ENCODE results near the gene ATP6V1A.
"Not testable (repeated sequence)": the region's sequence is repeated elsewhere in the genome, so short reads cannot be mapped to it uniquely, and the experiment has no call there.

ATP6V1A gene

DNA sequence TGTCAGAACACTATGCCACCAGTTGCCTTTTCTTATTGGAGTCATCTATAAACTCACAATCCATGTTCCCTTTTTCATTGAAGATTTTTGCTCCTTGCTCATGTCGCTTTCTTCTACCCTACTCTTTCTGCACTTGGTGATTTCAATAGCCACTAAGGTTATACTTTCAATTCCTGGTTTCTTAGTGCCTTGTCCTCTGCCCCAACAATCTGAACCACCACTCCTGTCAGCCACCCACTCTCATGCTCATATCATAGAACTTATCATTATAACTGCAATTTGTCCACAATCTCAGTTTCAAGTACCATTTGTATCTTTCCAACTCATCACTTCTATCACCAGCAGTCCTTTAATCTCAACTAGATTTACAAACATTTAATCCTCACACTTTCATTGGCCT, 81.8 kb downstream of the ATP6V1A start:
- DNase-seq (ENCODE audit: low read depth): no peak

DNA sequence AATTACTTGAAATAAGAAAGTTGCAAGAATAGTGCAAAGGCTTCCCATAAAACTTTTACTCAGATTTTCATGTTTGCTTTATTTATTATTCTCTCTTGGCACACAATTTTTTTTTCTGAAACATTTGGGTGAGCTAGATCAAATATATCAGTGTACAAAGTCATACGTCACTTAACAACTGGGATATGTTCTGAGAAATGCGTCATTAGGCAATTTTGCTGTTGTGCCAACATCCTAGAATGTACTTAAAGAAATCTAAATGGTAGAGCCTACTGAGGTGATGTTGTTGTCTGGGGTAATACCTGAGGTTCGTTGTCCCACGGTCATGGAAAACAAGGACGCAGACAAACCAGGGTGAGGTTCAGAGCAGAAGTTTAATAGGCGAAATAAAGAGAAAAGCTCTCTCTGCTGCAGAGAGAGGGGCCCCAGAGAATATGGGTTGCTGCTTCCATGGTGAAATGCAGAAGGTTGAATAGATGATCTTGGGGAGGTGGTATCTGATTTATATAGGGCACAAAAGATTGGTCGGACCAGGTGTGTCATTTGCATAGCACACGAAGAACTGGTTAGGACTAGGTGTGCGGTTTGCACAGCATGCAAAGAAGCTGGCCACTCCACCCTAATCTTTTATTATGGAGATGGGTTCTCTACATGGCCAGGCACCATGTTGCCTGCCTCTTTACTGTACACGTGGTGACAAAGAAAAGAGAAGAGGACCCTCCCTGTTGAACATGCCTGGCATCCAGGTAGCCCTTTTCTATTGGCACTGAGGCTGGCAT, 82.9 kb downstream of the ATP6V1A start:
- DNase-seq (ENCODE audit: low read depth): no peak

- no peak for DNase-seq (ENCODE audit: low read depth)
Observed at GRCh38 chr3:113831103-113831355, 84.2 kb downstream of the ATP6V1A start.

- no peak for DNase-seq (ENCODE audit: low read depth)
Observed at GRCh38 chr3:113832477-113833164, 85.8 kb downstream of the ATP6V1A start.

GRCh38 chr3:113834983-113835382, 88.1 kb downstream of the ATP6V1A start:
- DNase-seq (ENCODE audit: low read depth): no peak

DNA sequence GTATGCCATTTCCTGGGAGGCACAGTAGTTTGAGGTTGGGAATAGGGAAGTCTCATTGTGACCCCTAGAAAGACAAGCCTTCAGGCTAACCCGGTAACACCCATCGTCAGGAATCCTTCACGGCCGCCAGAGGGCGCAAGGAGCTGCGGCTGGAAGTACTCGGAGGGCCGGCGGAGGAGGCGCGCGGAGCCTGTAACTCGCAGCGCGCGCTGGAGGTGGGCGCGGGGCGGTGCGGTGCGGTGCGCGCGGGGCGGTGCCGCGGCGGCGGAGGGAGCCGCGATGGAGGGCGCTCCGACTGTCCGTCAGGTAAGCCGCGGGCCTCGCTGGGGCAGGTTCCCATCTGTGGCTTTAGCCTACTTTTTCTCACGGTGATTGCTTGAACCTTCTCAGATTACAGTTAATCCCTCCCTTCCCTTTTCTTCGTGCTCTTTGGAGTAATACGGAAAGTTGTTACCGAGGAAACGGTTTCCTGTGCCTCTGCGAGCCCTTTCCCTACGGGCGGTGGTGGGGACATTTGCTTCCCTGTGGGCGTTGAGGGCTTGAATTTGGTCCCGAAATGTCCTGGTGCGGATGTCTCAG, 91.9 kb downstream of the ATP6V1A start, which contains the start of gene GRAMD1C:
Gene GRAMD1C (plus strand): TSS at position 158 of the 579 bp plus-strand sequence. CDS start 122 bp downstream, at position 280.
- DNase-seq (ENCODE audit: low read depth): peak; percentile 81

GRCh38 chr3:113839551-113839950, 92.7 kb downstream of the ATP6V1A start:
- no peak for DNase-seq (ENCODE audit: low read depth)

DNA sequence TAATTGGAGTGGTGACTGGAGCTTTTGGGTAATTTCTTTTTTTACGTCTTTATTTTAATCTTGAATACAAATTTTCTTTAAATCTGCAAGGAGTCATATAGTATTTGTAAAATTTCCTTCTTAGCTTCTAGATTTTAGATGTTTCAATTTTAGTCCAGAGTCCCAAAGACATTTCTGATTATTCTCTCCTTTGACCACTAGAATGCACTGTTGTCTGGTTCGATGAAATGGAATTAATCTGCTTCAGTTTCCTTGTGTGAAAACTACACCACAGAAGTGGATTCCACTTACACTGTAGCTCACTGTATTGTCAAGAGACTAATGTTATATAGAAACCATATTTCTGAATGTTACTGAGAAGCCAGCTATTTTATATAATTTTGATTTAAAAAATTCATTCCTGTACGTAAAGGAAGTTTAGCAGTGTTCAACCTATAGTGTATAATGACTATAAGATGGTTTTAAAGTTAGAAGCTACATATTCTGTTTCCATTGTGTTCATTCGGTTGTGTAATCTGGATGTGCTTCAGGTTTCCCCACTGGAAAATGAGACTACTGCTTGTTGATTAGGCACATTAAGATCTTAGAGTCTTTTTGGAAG, 97.9 kb downstream of the ATP6V1A start:
- no peak for DNase-seq (ENCODE audit: low read depth)

DNA sequence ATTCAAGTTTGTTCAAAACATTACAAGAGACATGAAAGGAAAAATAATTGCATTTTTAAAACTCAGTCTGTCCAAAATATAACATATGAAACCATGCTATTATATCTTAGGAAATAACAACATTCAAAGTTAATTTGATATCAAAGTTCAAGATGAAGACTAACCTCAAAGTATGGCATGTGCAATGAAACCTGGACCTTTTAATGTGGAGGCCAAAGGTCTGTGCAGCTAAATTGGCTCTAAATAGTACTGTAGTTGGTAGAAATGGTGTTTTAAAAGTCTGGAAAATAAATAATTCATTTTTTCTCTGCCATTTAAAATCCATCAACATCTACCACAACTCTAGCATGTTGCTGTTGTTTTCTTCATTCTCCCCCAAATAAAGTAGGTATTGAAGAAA, 100.4 kb downstream of the ATP6V1A start:
- DNase-seq (ENCODE audit: low read depth): no peak

DNA sequence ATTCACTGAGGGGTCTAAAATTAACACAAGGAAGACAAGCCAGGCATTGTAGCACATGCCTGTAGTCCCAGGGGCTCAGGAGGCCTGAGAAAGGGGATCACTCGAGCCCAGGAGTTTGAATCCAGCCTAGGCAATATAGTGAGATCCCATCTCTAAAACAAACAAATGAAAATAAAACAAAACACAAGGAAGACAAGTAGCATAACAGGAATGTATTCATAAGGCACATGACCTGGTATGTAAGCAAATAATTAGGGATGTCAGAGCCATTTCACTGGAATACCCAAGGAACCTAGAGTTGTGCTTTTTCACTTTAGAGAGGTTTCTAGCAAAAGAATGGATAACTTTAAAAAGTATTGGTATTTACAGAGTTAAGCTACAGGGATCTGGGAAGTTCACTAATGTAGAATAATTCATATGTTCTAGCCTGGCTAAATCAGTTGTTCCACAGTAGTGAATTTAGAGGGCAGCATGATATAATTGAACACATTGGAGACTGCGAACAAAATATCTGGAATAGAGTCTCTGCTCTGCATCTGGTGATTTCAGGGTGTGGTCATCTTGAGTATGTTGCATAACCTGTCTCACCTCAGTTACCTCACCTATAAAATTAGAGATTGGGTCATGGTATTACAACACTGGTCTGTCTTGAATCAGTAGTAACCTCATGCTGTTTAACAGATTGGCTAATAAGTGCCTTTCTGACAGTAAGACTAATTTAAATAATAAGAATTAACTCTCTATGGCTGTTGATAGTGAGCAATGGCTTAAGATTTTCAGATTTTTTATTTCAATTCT, 101.0 kb downstream of the ATP6V1A start:
- DNase-seq (ENCODE audit: low read depth): no peak

DNA sequence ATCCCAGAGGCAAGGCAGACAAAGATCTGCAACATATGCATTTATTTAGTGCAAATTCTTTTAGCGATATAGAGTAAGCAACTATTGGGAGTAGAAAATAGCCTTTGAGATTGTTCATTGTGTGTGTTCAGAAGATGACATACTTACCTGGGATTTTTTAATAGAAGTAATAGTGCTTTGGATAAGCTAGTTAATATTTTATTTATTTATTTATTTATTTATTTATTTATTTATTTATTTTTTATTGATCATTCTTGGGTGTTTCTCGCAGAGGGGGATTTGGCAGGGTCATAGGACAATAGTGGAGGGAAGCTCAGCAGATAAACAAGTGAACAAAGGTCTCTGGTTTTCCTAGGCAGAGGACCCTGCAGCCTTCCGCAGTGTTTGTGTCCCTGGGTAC, 102.2 kb downstream of the ATP6V1A start:
- DNase-seq (ENCODE audit: low read depth): not testable (repeated sequence)

DNA sequence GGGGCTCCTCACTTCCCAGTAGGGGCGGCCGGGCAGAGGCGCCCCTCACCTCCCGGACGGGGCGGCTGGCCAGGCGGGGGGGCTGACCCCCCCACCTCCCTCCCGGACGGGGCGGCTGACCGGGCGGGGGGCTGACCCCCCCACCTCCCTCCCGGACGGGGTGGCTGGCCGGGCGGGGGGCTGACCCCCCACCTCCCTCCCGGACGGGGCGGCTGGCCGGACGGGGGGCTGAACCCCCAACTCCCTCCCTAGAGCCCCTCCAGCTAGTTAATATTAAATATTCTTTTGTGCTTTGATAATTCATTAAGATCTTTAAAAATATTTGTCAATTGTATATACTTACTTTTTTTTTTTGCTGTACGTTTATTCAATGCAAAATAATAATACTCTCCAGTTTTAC, 103.0 kb downstream of the ATP6V1A start:
- not testable (repeated sequence) for DNase-seq (ENCODE audit: low read depth)

DNA sequence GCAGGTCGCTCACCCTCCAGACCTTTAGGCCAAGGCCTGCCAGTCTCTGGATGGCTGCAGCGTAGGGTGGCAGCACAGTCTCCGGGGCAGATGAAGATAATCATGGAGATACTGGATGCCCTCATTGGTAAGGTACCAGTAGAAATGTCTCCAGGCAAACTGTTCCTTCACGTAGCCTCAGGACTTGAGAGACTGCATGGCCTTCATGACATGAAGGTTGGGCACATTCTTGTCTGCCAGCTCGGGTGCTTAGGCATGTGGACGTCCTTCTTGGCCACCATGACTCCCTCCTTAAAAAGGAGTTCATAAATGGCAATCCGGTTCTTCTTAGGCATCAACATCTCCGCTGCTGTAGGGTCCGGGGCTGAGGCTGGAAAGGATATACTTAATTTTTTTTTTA, 103.6 kb downstream of the ATP6V1A start:
- DNase-seq (ENCODE audit: low read depth): not testable (repeated sequence)

DNA sequence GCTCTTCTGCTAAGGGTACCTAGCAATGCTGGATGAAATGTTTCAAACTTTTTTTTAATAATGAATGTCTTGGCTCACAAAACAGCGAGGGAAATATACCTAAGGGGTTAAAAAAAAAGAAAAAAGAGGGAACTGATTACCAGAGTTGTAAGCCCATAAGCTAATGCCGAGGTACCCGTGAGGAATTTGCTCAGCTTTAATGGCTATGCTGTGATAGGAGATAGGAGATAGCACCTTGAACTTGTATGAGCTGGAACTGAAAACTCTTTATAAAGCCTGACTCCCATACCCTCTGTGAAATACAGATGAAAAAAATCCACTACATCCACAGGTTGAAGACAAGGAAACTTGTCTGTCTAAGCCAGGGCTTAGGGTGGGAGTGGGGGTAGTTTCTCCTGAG, 105.7 kb downstream of the ATP6V1A start:
- no peak for DNase-seq (ENCODE audit: low read depth)
